HG03280 (cell line): ENCODE measurements around the gene DKK3.

ENCODE experiments used
- ATAC-seq: cut with Tn5 transposase; IDR thresholded peaks from one replicate; pipeline ENCODE4 v1.9.1; 2021; ENCODE audit warnings: mild to moderate bottlenecking, moderate library complexity; ENCODE audit not compliant: unreplicated experiment

DKK3 gene

GRCh38 chr11:11969380-11970215, 38.8 kb downstream of the DKK3 start:
- no peak for ATAC-seq

- no peak for ATAC-seq
Observed at GRCh38 chr11:11968511-11969280, 39.7 kb downstream of the DKK3 start.

GRCh38 chr11:11967669-11968510, 40.5 kb downstream of the DKK3 start:
- ATAC-seq, result no peak

DNA sequence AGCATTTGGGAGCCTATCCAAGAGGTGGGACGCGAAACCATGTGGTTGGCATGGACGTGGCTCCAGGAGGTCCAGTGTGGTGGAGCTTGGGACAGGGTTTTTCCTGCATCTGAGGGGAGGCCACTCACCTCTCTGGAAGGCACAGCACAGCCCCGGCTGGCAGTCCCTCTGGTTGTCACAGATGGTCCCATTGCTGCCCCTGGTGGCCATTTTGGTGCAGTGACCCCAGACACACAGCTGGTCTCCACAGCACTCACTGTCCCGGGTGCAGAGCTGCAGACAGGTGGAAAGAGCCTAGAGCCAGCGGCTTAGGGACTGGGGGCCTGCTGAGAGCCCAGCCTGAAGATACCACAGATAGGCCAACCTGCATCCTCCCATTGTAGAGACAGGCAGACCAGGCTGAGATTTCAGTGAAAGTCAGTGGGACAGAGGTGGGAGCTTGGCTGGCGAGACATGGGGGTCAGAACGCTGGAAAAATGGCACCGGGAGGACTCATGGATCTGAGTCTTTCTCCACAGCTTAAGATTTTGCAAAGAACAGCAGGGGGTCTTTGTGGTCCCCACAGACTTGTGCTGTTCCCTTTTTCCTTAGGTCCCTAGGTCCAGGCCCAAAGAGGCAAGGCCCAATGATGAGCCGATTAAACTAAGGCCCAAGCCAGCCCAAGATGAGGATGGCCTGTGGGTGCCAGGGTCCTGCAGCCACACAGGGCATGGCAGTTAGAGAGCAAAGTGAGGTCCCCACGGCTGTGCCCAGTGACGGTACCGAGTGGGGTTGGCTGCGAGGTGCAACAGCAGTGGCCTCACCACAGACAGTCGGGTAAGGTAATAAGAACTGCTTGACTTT, 41.4 kb downstream of the DKK3 start:
- peak; percentile 91 for ATAC-seq

- ATAC-seq, result no peak
Observed at GRCh38 chr11:11966354-11966741, 42.1 kb downstream of the DKK3 start.

DNA sequence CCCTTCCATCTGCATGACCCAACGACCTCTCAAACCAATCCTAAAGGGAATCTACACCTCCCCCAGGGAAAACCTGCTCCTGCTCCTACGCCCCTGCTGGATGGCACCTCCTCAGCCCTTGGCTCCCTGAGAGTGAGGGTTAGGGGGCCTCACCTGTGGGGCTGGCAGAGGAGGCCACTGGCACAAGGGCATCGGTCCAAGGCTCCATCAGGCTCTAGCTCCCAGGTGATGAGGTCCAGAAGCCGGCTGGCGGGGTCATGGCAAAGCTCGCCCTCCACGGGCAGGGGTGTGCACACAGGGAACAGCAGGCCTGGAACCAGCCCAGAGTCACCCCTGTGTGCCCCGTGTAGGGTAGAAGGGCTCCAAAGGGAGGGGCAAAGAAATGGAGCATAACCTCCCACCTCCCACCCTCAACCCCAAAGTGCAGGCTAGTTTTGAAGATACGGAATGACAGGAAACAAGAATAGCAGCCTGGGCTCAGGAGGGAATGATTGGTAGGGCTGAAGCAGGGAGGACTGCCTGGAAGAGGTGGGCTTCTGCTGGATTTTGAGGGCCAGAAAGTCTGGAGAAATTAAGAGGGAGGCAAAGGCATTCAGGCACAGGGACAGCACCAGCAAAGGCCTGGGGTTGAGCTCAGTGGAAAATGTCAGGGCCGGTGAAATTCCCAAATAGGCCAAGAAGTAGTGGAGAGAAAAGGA, 42.6 kb downstream of the DKK3 start:
- ATAC-seq, result no peak

GRCh38 chr11:11965192-11965591, 43.2 kb downstream of the DKK3 start:
- ATAC-seq, result no peak

DNA sequence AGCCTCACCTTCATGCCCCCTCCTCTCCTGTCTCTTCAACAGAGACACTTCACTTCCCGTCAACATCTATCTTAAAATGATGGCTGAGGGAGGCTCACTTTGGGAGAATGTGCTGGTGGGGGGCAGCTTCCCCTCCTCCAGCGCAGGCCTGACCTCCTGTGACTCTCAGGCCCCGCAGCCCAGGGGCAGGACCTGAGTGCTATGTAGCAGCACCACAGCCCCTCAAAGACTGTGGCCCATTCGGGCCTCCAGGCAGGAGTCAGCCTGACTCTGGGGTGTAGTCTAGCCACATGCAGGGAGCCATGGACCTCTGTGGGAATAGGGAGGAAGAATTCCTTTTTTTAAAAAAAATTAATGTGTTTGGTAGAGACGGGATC, 43.7 kb downstream of the DKK3 start:
- ATAC-seq, result no peak

- ATAC-seq, result no peak
Observed at GRCh38 chr11:11963842-11964773, 44.3 kb downstream of the DKK3 start.

DNA sequence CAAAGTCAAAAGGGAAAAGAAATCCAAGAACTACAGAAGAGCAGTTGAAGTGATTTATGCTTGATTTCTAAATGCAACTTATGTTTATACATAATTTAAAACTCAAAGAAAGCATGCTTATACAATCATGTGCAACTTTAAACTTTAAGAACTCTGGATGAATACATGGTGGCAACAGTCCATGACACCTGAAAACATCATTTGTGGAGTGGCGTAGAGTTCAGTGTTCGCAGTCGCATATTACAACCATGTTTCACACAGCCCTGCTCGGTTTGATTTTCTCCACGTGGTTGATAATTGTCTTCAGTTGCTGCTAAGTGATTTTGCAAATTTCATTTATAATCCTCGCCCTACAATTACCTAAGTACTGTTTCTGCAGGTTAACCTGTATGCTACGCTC, 45.4 kb downstream of the DKK3 start:
- no peak for ATAC-seq

GRCh38 chr11:11961399-11962028, 46.9 kb downstream of the DKK3 start:
- no peak for ATAC-seq

- ATAC-seq, result no peak
Observed at GRCh38 chr11:11960687-11961086, 47.7 kb downstream of the DKK3 start.

DNA sequence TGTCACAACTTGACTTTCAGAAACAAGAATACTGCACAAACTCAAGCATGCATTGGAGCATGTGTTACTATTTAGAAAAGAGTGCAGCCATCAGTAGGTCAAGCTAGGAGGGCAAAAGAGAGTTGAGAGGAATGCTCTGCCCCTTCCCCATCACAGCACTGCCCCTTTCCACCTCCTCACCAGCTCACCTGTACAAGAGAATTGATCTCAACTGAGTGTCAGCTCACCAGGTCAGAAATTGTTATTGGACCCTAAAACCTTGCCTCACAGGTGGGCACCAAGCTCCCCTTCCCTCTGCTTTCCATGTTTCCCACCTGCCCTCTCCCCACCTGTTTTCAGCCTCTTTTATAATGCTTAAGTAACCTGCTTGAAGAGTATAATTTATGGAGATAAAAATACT, 48.8 kb downstream of the DKK3 start:
- no peak for ATAC-seq

DNA sequence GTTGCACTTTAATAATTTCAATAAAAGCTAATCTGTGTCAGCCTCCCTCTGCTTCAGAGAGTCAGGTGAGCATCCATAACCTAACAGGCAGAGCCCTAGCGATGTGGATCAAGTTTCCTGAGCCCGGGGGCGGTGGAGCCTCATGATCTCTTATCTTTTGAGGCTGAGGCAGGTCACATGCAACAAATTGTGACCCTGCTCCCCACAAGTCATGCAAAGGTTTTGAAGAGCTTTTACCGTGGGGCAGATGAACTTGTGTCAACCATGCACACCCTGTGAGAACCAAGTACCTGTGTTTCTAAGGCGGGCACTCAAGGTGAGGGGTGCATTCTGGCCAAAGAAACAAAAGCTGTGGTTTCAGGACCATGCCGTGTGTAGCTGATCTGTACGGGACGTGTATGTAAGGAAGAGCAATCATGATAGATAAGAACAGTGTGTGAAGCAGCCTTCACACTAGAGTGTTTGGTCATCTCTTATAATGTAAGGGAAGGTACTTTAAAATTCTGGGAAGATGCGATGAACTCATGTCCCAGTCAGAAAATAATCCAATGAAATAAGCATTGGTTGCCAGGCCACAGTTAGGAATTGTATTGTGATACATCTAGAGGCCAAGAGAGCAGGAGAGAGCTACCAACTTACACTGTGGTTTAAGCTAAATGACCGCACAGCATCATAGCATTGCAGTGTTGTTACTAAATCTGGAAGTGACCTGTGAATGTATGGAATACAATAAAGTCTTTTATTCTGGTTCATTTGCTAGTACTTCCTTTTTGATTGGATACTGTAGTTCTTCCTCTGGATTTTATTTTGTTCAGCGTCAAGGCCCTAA, 49.8 kb downstream of the DKK3 start:
- ATAC-seq, result no peak

GRCh38 chr11:11956006-11956405, 52.4 kb downstream of the DKK3 start:
- ATAC-seq, result no peak

GRCh38 chr11:11952036-11952435, 56.4 kb downstream of the DKK3 start:
- ATAC-seq, result no peak

DNA sequence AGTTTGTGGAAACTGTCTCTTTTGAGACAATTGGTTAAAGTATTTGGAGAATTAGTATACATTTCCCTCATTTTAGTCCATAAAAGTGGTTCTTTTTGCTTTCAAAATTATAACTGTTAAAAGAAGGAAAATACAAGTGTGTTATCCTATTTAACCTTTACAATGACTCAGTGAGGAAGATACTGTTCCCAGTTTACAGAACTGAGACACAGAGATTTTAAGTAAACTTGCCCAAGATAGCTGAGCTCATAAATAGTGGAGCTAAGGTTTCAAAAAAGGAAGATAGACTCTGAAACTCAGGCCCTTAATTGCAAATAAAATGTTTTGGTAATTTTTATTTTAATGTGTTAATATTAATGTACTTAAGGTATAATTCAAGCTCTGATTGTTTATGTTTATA, 58.9 kb downstream of the DKK3 start:
- no peak for ATAC-seq
